Smooth muscle cell (in vitro differentiated cells): ENCODE data around the gene CEP104. TPM values are rescaled to one million over a fixed set of nuclear protein-coding genes. Genes with fewer than 3 reads are reported as not detected.

Experiments
- DNase-seq: peaks from one replicate; lab custom pipeline; 2025; ENCODE audit not compliant: unreplicated experiment; lab: John Stamatoyannopoulos, UW
- H2AFZ ChIP-seq: fragments of 200-600 bp; sonication (generic); 2 replicates; pipeline ENCODE4 v1.6.0; 2016; ENCODE audit warnings: antibody characterized with exemption, low read depth, mild to moderate bottlenecking
- H3F3A ChIP-seq: fragments of 200-600 bp; sonication (generic); 2 replicates; pipeline ENCODE4 v1.6.0; 2017; ENCODE audit warnings: antibody characterized with exemption, low read depth
- H3K27ac ChIP-seq: fragments of 200-600 bp; sonication (generic); 2 replicates; pipeline ENCODE4 v1.5.1; 2016; ENCODE audit warnings: low read depth, mild to moderate bottlenecking
- H3K27me3 ChIP-seq: fragments of 200-600 bp; sonication (generic); 2 replicates; pipeline ENCODE4 v1.6.1; 2016; ENCODE audit warnings: low read depth, mild to moderate bottlenecking
- H3K36me3 ChIP-seq: fragments of 200-600 bp; sonication (generic); 2 replicates; pipeline ENCODE4 v1.5.1; 2016; ENCODE audit warnings: low read depth
- H3K4me1 ChIP-seq: fragments of 200-600 bp; sonication (generic); 2 replicates; pipeline ENCODE4 v1.5.1; 2016; ENCODE audit warnings: low read depth
- H3K4me2 ChIP-seq: fragments of 200-600 bp; sonication (generic); 2 replicates; pipeline ENCODE4 v1.6.0; 2016; ENCODE audit warnings: mild to moderate bottlenecking
- H3K4me3 ChIP-seq: fragments of 200-600 bp; sonication (generic); 2 replicates; pipeline ENCODE4 v1.5.1; 2016; ENCODE audit warnings: mild to moderate bottlenecking
- H3K79me2 ChIP-seq: fragments of 200-600 bp; sonication (generic); 2 replicates; pipeline ENCODE4 v1.6.0; 2016; ENCODE audit warnings: low read depth, mild to moderate bottlenecking
- H3K9ac ChIP-seq: fragments of 200-600 bp; sonication (generic); 2 replicates; pipeline ENCODE4 v1.6.0; 2016; ENCODE audit warnings: low read depth
- H3K9me3 ChIP-seq: fragments of 200-600 bp; sonication (generic); replicated peaks from 2 replicates; pipeline ENCODE4 v1.5.1; 2016; ENCODE audit warnings: low read depth
- H4K20me1 ChIP-seq: fragments of 200-600 bp; sonication (generic); 2 replicates; pipeline ENCODE4 v1.6.0; 2016; ENCODE audit warnings: low read depth
- WGBS: methylation state at CpG from one replicate; pipeline ENCODE4 v1.1.7; 2016; ENCODE audit warnings: low lambda C conversion rate; 5-methylcytosine and 5-hydroxymethylcytosine counted together
- polyA plus RNA-seq: library from polyadenylated mRNA; unstranded; fragments of >200 nt; fragmentation: Nextera tagmentation; extraction: Ambion mirVana; gene quantifications from 2 replicates; pipeline ENCODE4 v1.2.1, GENCODE V29; 2016
- total RNA-seq: library from RNA; depleted of rRNA; stranded (reverse); fragments of >200 nt; gene quantifications from 2 replicates; pipeline ENCODE4 v1.2.3, GENCODE V29; 2014
- TF ChIP-seq, protein P1 (sequence below): fragments of 200-600 bp; sonication (generic); IDR thresholded peaks from 2 replicates; pipeline ENCODE4 v1.5.1; 2017; ENCODE audit warnings: borderline replicate concordance, mild to moderate bottlenecking, antibody characterized with exemption; ENCODE audit not compliant: insufficient read depth, poor library complexity, severe bottlenecking

Gene CEP104
- total and polyA plus RNA-seq, 2 experiments from 2014 or later = 16.8 to 25.4 TPM

DNA sequence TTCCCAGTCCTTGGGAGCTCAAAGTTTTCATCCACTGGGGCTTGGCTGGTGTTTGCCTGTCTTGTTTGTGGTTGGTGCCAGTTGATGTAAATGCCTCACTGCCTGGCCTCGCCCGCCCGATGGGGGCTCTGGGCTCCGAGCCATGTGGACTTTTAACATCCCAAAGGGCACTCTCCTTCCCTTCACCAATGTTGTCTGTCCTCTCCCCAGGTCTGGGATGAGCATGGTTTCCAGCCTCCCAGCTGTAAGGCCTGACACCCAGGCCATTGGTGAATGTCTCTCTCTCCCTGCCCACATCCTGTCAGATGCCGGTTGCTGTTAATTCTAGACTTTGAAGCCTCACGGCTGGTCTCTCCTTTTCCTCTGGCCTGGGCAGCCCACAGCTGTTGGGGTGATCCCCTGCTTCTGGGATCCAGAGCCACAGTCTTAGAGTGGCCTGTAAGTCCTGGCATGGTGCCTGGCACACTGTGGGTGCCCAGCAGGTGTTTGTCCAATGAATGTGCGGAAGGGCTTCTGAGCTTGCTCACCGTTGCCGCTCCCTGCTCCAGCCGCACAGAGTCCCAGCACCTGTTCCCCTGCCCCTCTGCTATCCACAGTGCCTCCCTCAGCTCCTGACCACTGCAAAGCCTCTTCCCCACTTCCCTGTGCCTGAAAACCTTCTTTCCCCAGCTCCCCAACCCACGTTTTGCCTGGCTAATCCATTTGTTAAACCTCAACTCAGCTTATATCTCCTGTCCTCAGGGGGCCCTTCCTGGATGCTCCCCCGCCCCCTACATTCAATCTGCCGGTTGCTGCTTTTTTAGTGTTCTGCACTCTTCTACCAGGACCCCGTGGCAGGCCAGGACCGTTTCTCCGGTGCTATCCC lies 46.4 kb upstream of the CEP104 start:
- DNase-seq = no peak
- Histone ChIP-seq H3F3A (no peaks in the 10 kb centered on the region), H3K4me2 (no peak overlapping the region)

DNA sequence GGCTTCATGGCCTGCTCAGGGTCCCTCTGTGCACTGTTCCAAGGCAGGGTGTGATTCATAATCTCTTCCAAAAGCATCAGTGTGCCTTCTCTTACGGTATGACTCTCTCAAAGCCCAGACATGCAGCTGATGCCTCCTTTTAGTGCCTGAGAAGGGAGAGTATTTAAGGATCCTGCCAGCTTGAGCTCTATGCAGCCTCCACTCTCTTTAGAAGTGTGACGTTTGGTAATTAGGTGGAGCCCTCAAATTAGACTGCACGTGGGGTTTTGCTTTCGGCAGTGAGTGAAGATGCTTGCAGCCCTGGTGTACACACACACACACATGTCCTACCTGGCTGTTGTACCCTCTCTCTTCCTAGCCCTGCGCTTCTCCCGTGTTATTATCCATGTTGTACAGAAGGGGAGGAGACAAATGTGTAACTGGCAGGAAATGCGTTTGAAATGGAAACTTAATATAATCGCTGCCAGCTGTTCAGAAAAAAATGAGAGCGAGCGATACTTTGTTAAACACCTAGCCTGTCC lies 45.6 kb upstream of the CEP104 start:
- Histone ChIP-seq H3K36me3 (no peaks in the 10 kb centered on the region), H3K9me3 (no peaks in the 10 kb centered on the region), H3K4me2 (no peak overlapping the region), H2AFZ (no peak overlapping the region), H3F3A (no peaks in the 10 kb centered on the region), H3K79me2 (peaks cover 24% of the 10 kb centered on the region), H3K4me1 (peaks cover 6% of the 10 kb centered on the region), H3K27ac (no peak overlapping the region), H3K9ac (no peak overlapping the region), H4K20me1 (peaks cover 10% of the 10 kb centered on the region), H3K4me3 (no peak overlapping the region), H3K27me3 (no peaks in the 10 kb centered on the region)
- WGBS = 91% methylated on average over 10 of the region's 10 CpGs
- no peak for DNase-seq
- TF ChIP-seq, protein P1, sequence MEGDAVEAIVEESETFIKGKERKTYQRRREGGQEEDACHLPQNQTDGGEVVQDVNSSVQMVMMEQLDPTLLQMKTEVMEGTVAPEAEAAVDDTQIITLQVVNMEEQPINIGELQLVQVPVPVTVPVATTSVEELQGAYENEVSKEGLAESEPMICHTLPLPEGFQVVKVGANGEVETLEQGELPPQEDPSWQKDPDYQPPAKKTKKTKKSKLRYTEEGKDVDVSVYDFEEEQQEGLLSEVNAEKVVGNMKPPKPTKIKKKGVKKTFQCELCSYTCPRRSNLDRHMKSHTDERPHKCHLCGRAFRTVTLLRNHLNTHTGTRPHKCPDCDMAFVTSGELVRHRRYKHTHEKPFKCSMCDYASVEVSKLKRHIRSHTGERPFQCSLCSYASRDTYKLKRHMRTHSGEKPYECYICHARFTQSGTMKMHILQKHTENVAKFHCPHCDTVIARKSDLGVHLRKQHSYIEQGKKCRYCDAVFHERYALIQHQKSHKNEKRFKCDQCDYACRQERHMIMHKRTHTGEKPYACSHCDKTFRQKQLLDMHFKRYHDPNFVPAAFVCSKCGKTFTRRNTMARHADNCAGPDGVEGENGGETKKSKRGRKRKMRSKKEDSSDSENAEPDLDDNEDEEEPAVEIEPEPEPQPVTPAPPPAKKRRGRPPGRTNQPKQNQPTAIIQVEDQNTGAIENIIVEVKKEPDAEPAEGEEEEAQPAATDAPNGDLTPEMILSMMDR = no peak

More for the DNA sequence above, 46.4 kb upstream of the CEP104 start:
- Histone ChIP-seq H3K4me3 (no peak overlapping the region), H3K27ac (no peak overlapping the region), H4K20me1 (peaks cover 3% of the 10 kb centered on the region), H3K79me2 (peaks cover 17% of the 10 kb centered on the region), H3K9me3 (no peaks in the 10 kb centered on the region), H3K36me3 (no peaks in the 10 kb centered on the region), H3K9ac (no peak overlapping the region), H2AFZ (no peak overlapping the region), H3K27me3 (no peaks in the 10 kb centered on the region), H3K4me1 (peaks cover 6% of the 10 kb centered on the region)
- TF ChIP-seq, protein P1 = no peak
- WGBS = 82% methylated on average over 16 of the region's 16 CpGs

DNA sequence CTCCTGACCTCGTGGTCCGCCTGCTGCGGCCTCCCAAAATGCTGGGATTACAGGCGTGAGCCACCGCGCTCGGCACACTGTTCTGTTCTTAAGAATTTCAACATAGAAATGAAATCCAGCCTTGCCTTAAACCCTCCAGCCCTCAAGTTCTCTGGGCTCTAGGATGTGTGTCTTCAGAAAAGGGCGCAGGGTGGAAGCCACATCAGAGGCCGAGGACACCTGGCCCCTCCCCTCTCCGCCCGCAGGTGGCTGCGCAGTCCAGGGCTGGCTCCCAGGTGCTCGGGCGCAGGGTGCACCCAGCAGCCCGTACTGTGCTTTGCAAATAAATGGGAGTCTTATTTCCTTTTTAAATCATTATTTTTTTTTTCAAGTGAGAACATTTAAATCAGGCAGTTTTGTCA lies 45.1 kb upstream of the CEP104 start:
- H3K79me2 ChIP-seq = peaks cover 29% of the 10 kb centered on the region
- no peaks in the 10 kb centered on the region for H3K9me3 ChIP-seq
- WGBS = 97% methylated on average over 15 of the region's 15 CpGs
- no peak overlapping the region for H3K27ac ChIP-seq
- H2AFZ ChIP-seq = no peak overlapping the region
- H3K4me1 ChIP-seq = peaks cover 6% of the 10 kb centered on the region
- H3K4me3 ChIP-seq = no peak overlapping the region
- no peaks in the 10 kb centered on the region for H3F3A ChIP-seq
- no peak overlapping the region for H3K4me2 ChIP-seq
- no peaks in the 10 kb centered on the region for H3K36me3 ChIP-seq
- TF ChIP-seq, protein P1 = no peak
- peaks cover 15% of the 10 kb centered on the region for H4K20me1 ChIP-seq
- H3K9ac ChIP-seq = no peak overlapping the region
- no peak for DNase-seq
- no peaks in the 10 kb centered on the region for H3K27me3 ChIP-seq
